Stomach (tissue), 4 donors: Measurements from ENCODE around the gene GNG2.

Source experiments
- EP300 ChIP-seq: sonication (generic); formaldehyde crosslinking; IDR thresholded peaks from one replicate; pipeline ENCODE4 v1.6.1; 2017; ENCODE audit warnings: antibody characterized with exemption
- POLR2A ChIP-seq, 4 donors: fragments of 450-650 bp; IDR thresholded peaks; one replicate each; pipeline ENCODE4 v1.6.1; 2016; ENCODE audit warnings: antibody characterized with exemption in 4 of 4, control low read depth in 2 of 4, mild to moderate bottlenecking in 1 of 4, moderate library complexity in 1 of 4
- POLR2AphosphoS5 ChIP-seq, 3 donors: sonication (generic); formaldehyde crosslinking; IDR thresholded peaks; one replicate each; pipeline ENCODE4 v1.6.1; 2016; ENCODE audit warnings: antibody characterized with exemption in 3 of 3
- TF ChIP-seq, protein P1 (sequence below), 7 experiments: fragments of 450-650 bp in 4 of 7; fragments of 200-600 bp in 3 of 7; sonication (generic) in 3 of 7; IDR thresholded peaks; one replicate each; pipeline ENCODE4 v1.5.1; 2016 to 2019; ENCODE audit warnings: antibody characterized with exemption in 7 of 7, control low read depth in 2 of 7, mild to moderate bottlenecking in 1 of 7

- TF ChIP-seq, protein P1, sequence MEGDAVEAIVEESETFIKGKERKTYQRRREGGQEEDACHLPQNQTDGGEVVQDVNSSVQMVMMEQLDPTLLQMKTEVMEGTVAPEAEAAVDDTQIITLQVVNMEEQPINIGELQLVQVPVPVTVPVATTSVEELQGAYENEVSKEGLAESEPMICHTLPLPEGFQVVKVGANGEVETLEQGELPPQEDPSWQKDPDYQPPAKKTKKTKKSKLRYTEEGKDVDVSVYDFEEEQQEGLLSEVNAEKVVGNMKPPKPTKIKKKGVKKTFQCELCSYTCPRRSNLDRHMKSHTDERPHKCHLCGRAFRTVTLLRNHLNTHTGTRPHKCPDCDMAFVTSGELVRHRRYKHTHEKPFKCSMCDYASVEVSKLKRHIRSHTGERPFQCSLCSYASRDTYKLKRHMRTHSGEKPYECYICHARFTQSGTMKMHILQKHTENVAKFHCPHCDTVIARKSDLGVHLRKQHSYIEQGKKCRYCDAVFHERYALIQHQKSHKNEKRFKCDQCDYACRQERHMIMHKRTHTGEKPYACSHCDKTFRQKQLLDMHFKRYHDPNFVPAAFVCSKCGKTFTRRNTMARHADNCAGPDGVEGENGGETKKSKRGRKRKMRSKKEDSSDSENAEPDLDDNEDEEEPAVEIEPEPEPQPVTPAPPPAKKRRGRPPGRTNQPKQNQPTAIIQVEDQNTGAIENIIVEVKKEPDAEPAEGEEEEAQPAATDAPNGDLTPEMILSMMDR (IDR thresholded peaks at IDR 0.05) = no peak
- TF ChIP-seq EP300 = no peak
- no peak for TF ChIP-seq POLR2A (IDR thresholded peaks at IDR 0.05)
- TF ChIP-seq POLR2AphosphoS5 (IDR thresholded peaks at IDR 0.05) = no peak
Measured at GRCh38 chr14:51867741-51868140, 7.3 kb downstream of the GNG2 start.
